GM23248 (cell line): ENCODE data around the gene SGSM2. TPM values are rescaled to one million over a fixed set of nuclear protein-coding genes. Genes with fewer than 3 reads are reported as not detected.

Source experiments
- DNase-seq: peaks from one replicate; pipeline ENCODE4 v3.0.0-alpha.2; 2015
- H2AFZ ChIP-seq: fragments of 200-600 bp; sonication (generic); 2 replicates; pipeline ENCODE4 v1.6.1; 2016; ENCODE audit warnings: antibody characterized with exemption
- H3F3A ChIP-seq: fragments of 200-600 bp; sonication (generic); 2 replicates; pipeline ENCODE4 v1.6.1; 2016; ENCODE audit warnings: mild to moderate bottlenecking, antibody characterized with exemption, mixed run types; ENCODE audit not compliant: insufficient read depth
- H3K27ac ChIP-seq: fragments of 200-600 bp; sonication (generic); 2 replicates; pipeline ENCODE4 v1.5.1; 2016; ENCODE audit warnings: mild to moderate bottlenecking
- H3K27me3 ChIP-seq: fragments of 200-600 bp; sonication (generic); replicated peaks from 2 replicates; pipeline ENCODE4 v1.6.1; 2016; ENCODE audit warnings: mild to moderate bottlenecking; ENCODE audit not compliant: insufficient read depth
- H3K36me3 ChIP-seq: fragments of 200-600 bp; sonication (generic); 2 replicates; pipeline ENCODE4 v1.6.1; 2016; ENCODE audit warnings: low read depth, mild to moderate bottlenecking
- H3K4me1 ChIP-seq: fragments of 200-600 bp; sonication (generic); 2 replicates; pipeline ENCODE4 v1.6.1; 2016; ENCODE audit warnings: mild to moderate bottlenecking; ENCODE audit not compliant: insufficient read depth
- H3K4me2 ChIP-seq: fragments of 200-600 bp; sonication (generic); one replicate; pipeline ENCODE4 v1.6.1; 2016; ENCODE audit warnings: mild to moderate bottlenecking; ENCODE audit not compliant: unreplicated experiment
- H3K4me3 ChIP-seq: fragments of 200-600 bp; sonication (generic); 2 replicates; pipeline ENCODE4 v1.5.1; 2016; ENCODE audit warnings: mild to moderate bottlenecking
- H3K79me2 ChIP-seq: fragments of 200-600 bp; sonication (generic); 2 replicates; pipeline ENCODE4 v1.6.1; 2016; ENCODE audit warnings: mild to moderate bottlenecking; ENCODE audit not compliant: insufficient read depth
- H3K9ac ChIP-seq: fragments of 200-600 bp; sonication (generic); 2 replicates; pipeline ENCODE4 v1.6.1; 2016; ENCODE audit warnings: mild to moderate bottlenecking
- H3K9me2 ChIP-seq: fragments of 200-600 bp; sonication (generic); 2 replicates; pipeline ENCODE4 v1.6.1; 2016; ENCODE audit warnings: mixed run types, mild to moderate bottlenecking, moderate library complexity; ENCODE audit not compliant: insufficient read depth
- H3K9me3 ChIP-seq: fragments of 200-600 bp; sonication (generic); one replicate; pipeline ENCODE4 v1.6.1; 2017; ENCODE audit warnings: low read depth
- H4K20me1 ChIP-seq: fragments of 200-600 bp; sonication (generic); 2 replicates; pipeline ENCODE4 v1.6.0; 2016; ENCODE audit not compliant: insufficient read depth
- EZH2 ChIP-seq: fragments of 200-600 bp; sonication (generic); IDR thresholded peaks from 2 replicates; pipeline ENCODE4 v1.6.1; 2018; ENCODE audit warnings: antibody characterized with exemption, mild to moderate bottlenecking; ENCODE audit not compliant: insufficient read depth, poor library complexity, severe bottlenecking
- EZH2phosphoT487 ChIP-seq: fragments of 200-600 bp; sonication (generic); IDR thresholded peaks from 2 replicates; pipeline ENCODE4 v1.6.1; 2018; ENCODE audit warnings: antibody characterized with exemption, moderate library complexity, mild to moderate bottlenecking, low read depth; ENCODE audit not compliant: insufficient read depth
- WGBS, 2 experiments: methylation state at CpG; one replicate each; pipeline ENCODE4 v1.1.6; 2015 to 2017; ENCODE audit warnings: low lambda C conversion rate in 2 of 2, low coverage in 1 of 2; ENCODE audit errors: missing lambda C conversion rate in 2 of 2; 5-methylcytosine and 5-hydroxymethylcytosine counted together
- in situ Hi-C: fragments of 300-500 bp; cut with MboI; formaldehyde crosslinking; loops from 2 replicates; pipeline ENCODE4 v1.15.0; 2020
- polyA plus RNA-seq: library from polyadenylated mRNA; unstranded; fragments of >200 nt; fragmentation: Nextera tagmentation; extraction: Ambion mirVana; gene quantifications from 2 replicates; pipeline ENCODE4 v1.2.1, GENCODE V29; 2016
- total RNA-seq: library from RNA; depleted of rRNA; stranded (reverse); fragments of >200 nt; shearing (Covaris generic); gene quantifications from 2 replicates; pipeline ENCODE4 v1.2.3, GENCODE V29; 2014

The SGSM2 gene
- total and polyA plus RNA-seq, 2 experiments from 2014 or later, result 19.8 to 32.3 TPM

DNA sequence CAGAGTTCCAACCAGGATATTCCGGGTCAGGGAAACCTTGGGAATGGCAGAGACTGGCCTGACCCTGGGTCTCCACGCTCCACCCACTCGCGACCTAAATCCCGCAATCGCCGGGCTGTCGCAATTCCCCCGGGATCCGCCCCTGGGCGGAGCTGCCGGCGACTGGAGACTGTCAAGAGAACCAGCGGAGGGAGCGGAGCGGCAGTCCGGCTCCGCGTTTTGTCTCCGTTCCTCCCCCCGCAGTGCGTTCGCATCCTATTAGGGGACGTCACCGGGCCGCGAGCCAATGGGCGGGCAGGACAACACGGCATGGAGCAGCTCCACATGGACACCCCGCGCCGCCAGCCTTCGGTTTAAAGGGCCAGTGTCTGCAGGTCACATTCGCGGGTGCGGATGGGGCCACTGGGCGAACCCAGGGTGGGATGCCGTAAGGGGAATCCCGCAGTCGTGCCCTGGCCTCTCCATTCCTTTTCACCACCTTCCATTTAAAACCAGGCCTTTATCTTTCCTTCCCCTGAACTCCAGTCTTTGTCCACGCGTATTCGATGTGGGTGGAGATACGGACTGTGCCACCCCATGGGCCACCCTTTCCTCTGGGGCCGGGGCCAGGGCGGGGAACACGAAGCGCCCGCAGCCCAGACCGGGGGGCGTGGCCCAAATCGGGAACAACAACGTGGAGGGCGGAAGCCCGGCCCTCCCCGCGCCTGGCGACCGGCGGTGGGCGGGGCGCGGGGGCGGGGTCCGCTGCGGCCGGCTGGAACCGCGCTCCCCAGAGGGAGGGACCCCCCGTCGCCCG lies 64.3 kb downstream of the SGSM2 start:
- peak; percentile 99 for DNase-seq
- Histone ChIP-seq H2AFZ (peak overlapping the region; percentile 59; the same call in 1 of the 2 replicates), H3K27ac (peak overlapping the region; percentile 99), H3K9me2 (no peaks in the 10 kb centered on the region), H3K4me1 (peaks cover 50% of the 10 kb centered on the region), H4K20me1 (no peaks in the 10 kb centered on the region), H3K9ac (peak overlapping the region; percentile 100), H3K36me3 (no peaks in the 10 kb centered on the region), H3K4me3 (peak overlapping the region; percentile 96), H3K79me2 (peaks cover 32% of the 10 kb centered on the region), H3K9me3 (no peaks in the 10 kb centered on the region), H3K4me2 (peak overlapping the region; percentile 77), H3K27me3 (no peaks in the 10 kb centered on the region), H3F3A (peaks cover 56% of the 10 kb centered on the region)
- in situ Hi-C loops, result no loop called here
- TF ChIP-seq EZH2, result no peak
- TF ChIP-seq EZH2phosphoT487, result no peak
- 0 to 3% methylated on average over 44 to 72 of the region's 72 CpGs for WGBS, 2 experiments

DNA sequence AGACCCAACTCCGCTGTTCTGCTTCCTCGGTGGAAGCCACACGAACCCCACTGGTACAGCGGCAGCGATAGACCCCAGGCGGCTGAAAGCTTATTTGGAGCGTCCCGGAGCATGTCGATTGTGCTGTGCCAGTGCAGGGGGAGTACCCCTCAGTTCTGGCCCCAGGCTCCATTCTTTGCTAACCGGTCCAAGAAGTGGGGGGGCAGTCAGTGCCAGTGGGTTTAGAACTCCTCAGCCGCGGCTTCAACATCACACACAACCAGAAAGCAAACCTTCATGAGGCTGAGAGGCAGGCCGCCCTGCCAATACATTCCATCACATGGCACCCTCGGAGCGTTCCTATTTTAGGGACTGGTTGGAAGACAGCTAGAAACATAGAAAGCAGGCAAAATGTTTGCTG lies 65.2 kb downstream of the SGSM2 start:
- peak overlapping the region; percentile 56 for H3K4me3 ChIP-seq
- in situ Hi-C loops, result no loop called here
- no peak overlapping the region for H2AFZ ChIP-seq
- H4K20me1 ChIP-seq, result no peaks in the 10 kb centered on the region
- no peaks in the 10 kb centered on the region for H3K36me3 ChIP-seq
- H3K9me2 ChIP-seq, result no peaks in the 10 kb centered on the region
- peaks cover 51% of the 10 kb centered on the region for H3K4me1 ChIP-seq
- no peaks in the 10 kb centered on the region for H3K9me3 ChIP-seq
- DNase-seq, result no peak
- H3K79me2 ChIP-seq, result peaks cover 25% of the 10 kb centered on the region
- peaks cover 59% of the 10 kb centered on the region for H3F3A ChIP-seq
- peak overlapping the region; percentile 99 for H3K27ac ChIP-seq
- no peaks in the 10 kb centered on the region for H3K27me3 ChIP-seq
- H3K9ac ChIP-seq, result peak overlapping the region; percentile 100
- 8 to 13% methylated on average over 15 of the region's 15 CpGs for WGBS, 2 experiments
- peak overlapping the region; percentile 42 for H3K4me2 ChIP-seq
- TF ChIP-seq EZH2, result no peak
- no peak for TF ChIP-seq EZH2phosphoT487

DNA sequence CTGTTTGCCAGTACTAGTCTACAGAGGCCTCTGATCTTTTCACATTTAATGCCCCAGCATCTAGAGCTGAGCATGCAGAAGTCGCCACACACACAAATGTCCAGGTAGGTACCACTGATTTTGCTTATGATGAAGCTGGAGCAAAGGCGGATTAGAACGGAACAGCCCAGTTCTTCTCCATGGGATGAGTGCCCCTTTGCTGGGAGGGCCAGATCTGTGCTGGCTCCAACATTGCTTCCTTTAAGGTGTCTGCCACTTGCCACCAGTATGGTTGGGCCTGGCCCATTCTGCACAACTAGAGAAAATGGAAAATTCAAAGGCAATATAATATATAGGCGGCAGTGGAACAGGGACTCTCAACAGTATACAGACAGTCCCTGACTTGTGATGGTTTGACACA lies 65.7 kb downstream of the SGSM2 start:
- TF ChIP-seq EZH2, result no peak
- no peak for TF ChIP-seq EZH2phosphoT487
- peaks cover 20% of the 10 kb centered on the region for H3K79me2 ChIP-seq
- no peak overlapping the region for H3K4me2 ChIP-seq
- no peak for DNase-seq
- in situ Hi-C loops, result no loop called here
- peaks cover 60% of the 10 kb centered on the region for H3F3A ChIP-seq
- no peak overlapping the region for H3K4me3 ChIP-seq
- no peaks in the 10 kb centered on the region for H3K36me3 ChIP-seq
- H3K9ac ChIP-seq, result peak overlapping the region; percentile 100
- H3K27me3 ChIP-seq, result no peaks in the 10 kb centered on the region
- H3K9me3 ChIP-seq, result no peaks in the 10 kb centered on the region
- peak overlapping the region; percentile 99 for H3K27ac ChIP-seq
- peaks cover 56% of the 10 kb centered on the region for H3K4me1 ChIP-seq
- no peak overlapping the region for H2AFZ ChIP-seq
- 95 to 96% methylated on average over 4 of the region's 4 CpGs for WGBS, 2 experiments
- H4K20me1 ChIP-seq, result no peaks in the 10 kb centered on the region
- no peaks in the 10 kb centered on the region for H3K9me2 ChIP-seq

DNA sequence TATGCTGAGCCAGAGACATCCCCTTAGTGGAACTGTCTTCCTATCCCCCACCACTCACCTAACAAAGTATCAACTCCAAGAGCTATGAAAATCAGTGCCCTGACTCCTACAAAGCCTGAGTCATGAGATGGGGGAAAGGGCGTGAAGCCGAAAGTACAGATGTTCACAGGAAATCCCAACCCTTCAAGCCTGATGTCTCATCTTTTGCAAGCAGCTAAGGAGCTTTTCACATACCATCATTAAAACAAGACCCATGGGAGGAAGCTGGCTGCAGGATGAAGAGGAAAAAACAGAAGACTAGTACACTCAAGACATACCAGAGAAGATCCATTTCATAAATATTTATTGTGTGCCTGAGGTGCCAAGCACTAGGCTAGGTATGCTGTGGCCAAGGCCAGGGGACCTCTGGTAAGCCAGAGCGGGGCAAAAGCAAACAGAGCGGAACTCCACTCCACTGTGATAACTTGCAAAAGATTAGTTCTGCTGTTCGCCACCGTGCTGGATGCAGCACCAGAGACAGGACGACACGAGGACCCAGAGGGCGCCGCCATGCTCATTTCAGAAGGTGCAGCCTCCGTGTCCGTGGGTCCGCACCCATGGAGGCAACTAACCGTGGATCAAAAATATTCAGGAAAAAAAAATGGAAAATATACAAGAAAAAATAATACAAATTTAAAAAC lies 68.1 kb downstream of the SGSM2 start:
- Histone ChIP-seq H3K4me3 (peak overlapping the region; percentile 4; the same call in 1 of the 2 replicates), H3K79me2 (peaks cover 3% of the 10 kb centered on the region; the same call in 1 of the 2 replicates), H2AFZ (no peak overlapping the region), H3K9me3 (no peaks in the 10 kb centered on the region), H3K36me3 (no peaks in the 10 kb centered on the region), H3K9me2 (no peaks in the 10 kb centered on the region), H3K9ac (peak overlapping the region; percentile 80), H3K4me1 (peaks cover 50% of the 10 kb centered on the region), H3K27ac (peak overlapping the region; percentile 98), H3K27me3 (no peaks in the 10 kb centered on the region), H4K20me1 (no peaks in the 10 kb centered on the region), H3F3A (peaks cover 51% of the 10 kb centered on the region), H3K4me2 (peak overlapping the region; percentile 78)
- no peak for TF ChIP-seq EZH2
- TF ChIP-seq EZH2phosphoT487, result no peak
- in situ Hi-C loops, result no loop called here
- WGBS, 2 experiments, result 73 to 74% methylated on average over 14 of the region's 14 CpGs
- DNase-seq, result peak; percentile 97
